ENCODE data around the gene DBP.
"Not testable (repeated sequence)": the region's sequence is repeated elsewhere in the genome, so short reads cannot be mapped to it uniquely, and the experiment has no call there.

Gene DBP

GRCh38 chr19:48686637-48687036, 49.5 kb upstream of the DBP start:
- H3K36me3 ChIP-seq (ENCODE audit: control insufficient read depth in 2 of 2, insufficient read depth in 1 of 2, low read length in 2 of 2); H3K4me3 ChIP-seq (ENCODE audit: low read depth, low read length); H3K4me1 ChIP-seq (ENCODE audit: control insufficient read depth, insufficient read depth, low read length); H3K9me3 ChIP-seq (ENCODE audit: control insufficient read depth, insufficient read depth, low read depth, low read length); H3K27ac ChIP-seq (ENCODE audit: extremely low read depth, low read depth, low read length); POLR2A ChIA-PET: not testable (repeated sequence)
- TF ChIP-seq ZNF121 (tag by site-specific recombination; IDR thresholded peaks at IDR 0.05), result peak; percentile 69
- CTCF ChIA-PET, result interaction anchor here (0.6 to 2.5 kb wide), 3 partner anchors 12 to 197 kb away, joined by 3 to 10 read pairs (median 4); no protein-coding TSS in a partner anchor

- Histone ChIP-seq H3K9me3 (ENCODE audit: control insufficient read depth, insufficient read depth, low read depth, low read length) (no peaks in the 10 kb centered on the region), H3K4me3 (ENCODE audit: low read depth, low read length) (no peak overlapping the region), H3K36me3 (ENCODE audit: control insufficient read depth in 2 of 2, insufficient read depth in 1 of 2, low read length in 2 of 2) (no peaks in the 10 kb centered on the region), H3K4me1 (ENCODE audit: control insufficient read depth, insufficient read depth, low read length) (no peaks in the 10 kb centered on the region; the same call in 1 of the 2 replicates), H3K27ac (ENCODE audit: extremely low read depth, low read depth, low read length) (no peak overlapping the region)
- CTCF ChIA-PET, result interaction anchor here (0.5 to 1.3 kb wide), 2 partner anchors 53 to 183 kb away, joined by 3 read pairs; no protein-coding TSS in a partner anchor
- POLR2A ChIA-PET, result no interaction called here
- TF ChIP-seq ZBTB1 (tag by site-specific recombination; IDR thresholded peaks at IDR 0.05) (no peak), ZNF518A (tag by site-specific recombination; conservative IDR thresholded peaks at IDR 0.05; ENCODE audit: low read depth) (no peak)
Measured at GRCh38 chr19:48686088-48686487, 48.9 kb upstream of the DBP start.

GRCh38 chr19:48685583-48685982, 48.4 kb upstream of the DBP start:
- ChIA-PET CTCF (interaction anchor here (0.5 to 1.3 kb wide), 2 partner anchors 54 to 184 kb away, joined by 3 read pairs; no protein-coding TSS in a partner anchor), POLR2A (no interaction called here)
- no peaks in the 10 kb centered on the region; the same call in 1 of the 2 replicates for H3K4me1 ChIP-seq (ENCODE audit: control insufficient read depth, insufficient read depth, low read length)
- H3K9me3 ChIP-seq (ENCODE audit: control insufficient read depth, insufficient read depth, low read depth, low read length), result no peaks in the 10 kb centered on the region
- H3K36me3 ChIP-seq (ENCODE audit: control insufficient read depth in 2 of 2, insufficient read depth in 1 of 2, low read length in 2 of 2), result no peaks in the 10 kb centered on the region
- H3K27ac ChIP-seq (ENCODE audit: extremely low read depth, low read depth, low read length), result no peak overlapping the region
- no peak overlapping the region for H3K4me3 ChIP-seq (ENCODE audit: low read depth, low read length)
- TF ChIP-seq ZFP3 (tag by site-specific recombination; IDR thresholded peaks at IDR 0.05; ENCODE audit: low read depth) (no peak), ZNF433 (tag by site-specific recombination; IDR thresholded peaks at IDR 0.05; ENCODE audit: low read depth) (no peak), ZBTB48 (tag by site-specific recombination; IDR thresholded peaks at IDR 0.05) (no peak), ZNF555 (tag by site-specific recombination; conservative IDR thresholded peaks at IDR 0.05) (no peak), SP7 (tag by site-specific recombination; IDR thresholded peaks at IDR 0.05) (peak; percentile 47), ZNF626 (tag by site-specific recombination; IDR thresholded peaks at IDR 0.05) (no peak), ZNF10 (tag by site-specific recombination; IDR thresholded peaks at IDR 0.05) (no peak), ZFP37 (tag by site-specific recombination; IDR thresholded peaks at IDR 0.05) (no peak), ZNF544 (tag by site-specific recombination; IDR thresholded peaks at IDR 0.05) (no peak), KLF1 (tag by site-specific recombination; IDR thresholded peaks at IDR 0.05) (0 out of 2 replicates have a peak, but pooled peaks have one; percentile 11), ZEB2 (tag by site-specific recombination; IDR thresholded peaks at IDR 0.05) (no peak), TRIM28 (IDR thresholded peaks at IDR 0.05; ENCODE audit: borderline replicate concordance, low read length) (no peak), ZNF600 (tag by site-specific recombination; IDR thresholded peaks at IDR 0.05) (no peak), GLIS1 (tag by site-specific recombination; IDR thresholded peaks at IDR 0.05) (peak; percentile 70), ZNF747 (tag by site-specific recombination; IDR thresholded peaks at IDR 0.05) (no peak), INSM2 (tag by site-specific recombination; IDR thresholded peaks at IDR 0.05) (no peak), ZNF785 (tag by site-specific recombination; IDR thresholded peaks at IDR 0.05) (no peak), KLF8 (tag by site-specific recombination; IDR thresholded peaks at IDR 0.05) (no peak), PRDM10 (tag by site-specific recombination; IDR thresholded peaks at IDR 0.05) (peak; percentile 65), ZNF48 (tag by site-specific recombination; IDR thresholded peaks at IDR 0.05) (no peak), ZSCAN30 (tag by site-specific recombination; IDR thresholded peaks at IDR 0.05) (no peak)
